H4 (cell line): ENCODE data around the gene POTEF. TPM values are rescaled to one million over a fixed set of nuclear protein-coding genes. Genes with fewer than 3 reads are reported as not detected.
"Not testable (repeated sequence)": the region's sequence is repeated elsewhere in the genome, so short reads cannot be mapped to it uniquely, and the experiment has no call there.

Experiments
- DNase-seq: peaks from one replicate; pipeline ENCODE4 v3.0.0-alpha.2; 2015; ENCODE audit warnings: low spot score
- total RNA-seq: library from RNA; depleted of rRNA; stranded (reverse); fragments of >200 nt; shearing (Covaris generic); gene quantifications from 2 replicates; pipeline ENCODE4 v1.2.3, GENCODE V29; 2014

POTEF gene
- total RNA-seq, 1 experiment from 2014 or later, result 1.9 TPM

DNA sequence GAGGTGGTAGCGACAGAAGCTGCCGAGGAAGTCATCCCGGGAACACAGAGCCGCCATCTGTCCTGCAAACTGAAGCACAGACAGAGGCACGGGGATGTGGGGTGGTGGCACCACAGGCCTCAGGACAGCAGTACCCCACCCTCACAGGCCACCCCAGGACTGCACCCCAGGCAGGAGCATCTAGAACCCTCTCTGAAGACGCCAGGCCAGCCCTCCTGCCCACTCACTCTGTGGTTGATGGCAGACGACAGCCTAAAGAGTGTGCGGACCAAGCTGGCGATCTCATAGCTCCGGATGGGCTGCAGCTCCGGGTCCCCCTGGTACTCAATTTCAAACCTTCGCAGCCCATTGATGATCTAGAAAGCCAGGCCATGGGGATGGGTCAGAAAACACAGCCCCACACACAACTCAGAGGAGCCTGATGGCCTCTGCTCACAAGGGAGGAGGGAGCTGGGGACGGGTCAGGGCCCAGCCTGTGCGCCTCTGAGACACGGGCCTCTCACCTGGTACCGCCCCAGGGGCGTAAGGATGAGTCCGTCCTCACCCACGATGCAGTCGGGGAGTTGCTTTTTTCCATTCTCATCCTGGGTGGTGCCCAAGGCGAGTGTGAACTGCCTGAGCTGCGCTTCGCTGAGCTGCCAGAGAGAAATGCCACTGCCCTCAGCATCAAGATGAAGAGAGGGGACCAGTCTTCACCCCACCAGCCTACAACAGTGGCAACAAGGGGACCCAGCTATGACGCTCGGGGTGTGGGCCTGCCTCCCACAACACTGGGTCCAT lies 24.0 kb upstream of the POTEF start:
- DNase-seq, result no peak

DNA sequence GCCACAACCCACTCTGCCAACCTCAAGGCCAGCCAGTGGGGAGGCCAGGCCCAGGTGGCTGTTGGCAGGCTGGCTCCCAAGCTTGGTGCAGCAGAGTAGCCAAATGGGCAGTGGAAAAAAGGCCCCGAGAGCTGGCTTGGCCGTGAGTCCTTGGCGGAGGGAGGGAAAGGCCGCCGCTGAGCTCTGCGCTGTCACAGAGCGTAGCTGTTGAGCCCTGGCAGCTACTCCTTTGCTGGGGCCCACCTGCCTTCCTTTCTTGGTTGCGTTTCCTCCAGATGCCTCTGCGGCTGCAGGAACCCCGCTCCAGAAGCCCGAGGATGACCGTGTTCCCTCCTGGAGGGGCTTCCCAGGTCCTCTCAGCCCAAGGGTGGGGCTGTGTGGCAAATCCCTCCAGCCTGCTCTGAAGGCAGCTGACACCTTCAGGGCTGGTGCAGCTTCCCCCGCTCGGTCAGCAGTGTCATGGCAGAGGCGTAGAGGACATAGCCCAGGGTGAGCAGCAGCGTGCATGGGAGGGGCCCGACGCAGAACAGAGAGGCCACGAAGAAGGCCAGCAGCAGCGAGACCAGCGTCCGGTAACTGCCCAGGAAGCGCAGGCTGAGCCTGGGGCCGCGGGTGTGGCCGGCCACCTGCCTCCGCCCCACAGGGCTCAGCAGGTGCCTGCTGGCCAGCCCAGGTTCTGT lies 23.3 kb upstream of the POTEF start:
- not testable (repeated sequence) for DNase-seq

DNA sequence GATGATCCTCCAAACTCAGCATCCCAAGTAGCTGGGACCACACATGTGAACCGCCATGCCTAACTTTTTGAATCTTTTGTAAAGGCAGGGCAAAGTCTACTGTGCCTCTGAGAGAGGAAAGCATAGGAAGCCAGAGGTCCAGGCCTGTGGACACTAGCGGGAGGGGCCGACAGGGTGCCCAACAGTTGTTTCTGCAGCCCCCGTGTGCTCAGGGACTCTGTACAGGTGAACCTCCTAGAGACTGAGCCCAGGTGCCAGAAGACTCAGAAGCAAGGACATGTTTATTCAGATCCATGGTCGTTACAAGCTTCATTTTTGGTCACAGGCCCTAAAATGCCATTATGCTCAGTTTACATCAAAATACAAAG lies 22.1 kb upstream of the POTEF start:
- not testable (repeated sequence) for DNase-seq

DNA sequence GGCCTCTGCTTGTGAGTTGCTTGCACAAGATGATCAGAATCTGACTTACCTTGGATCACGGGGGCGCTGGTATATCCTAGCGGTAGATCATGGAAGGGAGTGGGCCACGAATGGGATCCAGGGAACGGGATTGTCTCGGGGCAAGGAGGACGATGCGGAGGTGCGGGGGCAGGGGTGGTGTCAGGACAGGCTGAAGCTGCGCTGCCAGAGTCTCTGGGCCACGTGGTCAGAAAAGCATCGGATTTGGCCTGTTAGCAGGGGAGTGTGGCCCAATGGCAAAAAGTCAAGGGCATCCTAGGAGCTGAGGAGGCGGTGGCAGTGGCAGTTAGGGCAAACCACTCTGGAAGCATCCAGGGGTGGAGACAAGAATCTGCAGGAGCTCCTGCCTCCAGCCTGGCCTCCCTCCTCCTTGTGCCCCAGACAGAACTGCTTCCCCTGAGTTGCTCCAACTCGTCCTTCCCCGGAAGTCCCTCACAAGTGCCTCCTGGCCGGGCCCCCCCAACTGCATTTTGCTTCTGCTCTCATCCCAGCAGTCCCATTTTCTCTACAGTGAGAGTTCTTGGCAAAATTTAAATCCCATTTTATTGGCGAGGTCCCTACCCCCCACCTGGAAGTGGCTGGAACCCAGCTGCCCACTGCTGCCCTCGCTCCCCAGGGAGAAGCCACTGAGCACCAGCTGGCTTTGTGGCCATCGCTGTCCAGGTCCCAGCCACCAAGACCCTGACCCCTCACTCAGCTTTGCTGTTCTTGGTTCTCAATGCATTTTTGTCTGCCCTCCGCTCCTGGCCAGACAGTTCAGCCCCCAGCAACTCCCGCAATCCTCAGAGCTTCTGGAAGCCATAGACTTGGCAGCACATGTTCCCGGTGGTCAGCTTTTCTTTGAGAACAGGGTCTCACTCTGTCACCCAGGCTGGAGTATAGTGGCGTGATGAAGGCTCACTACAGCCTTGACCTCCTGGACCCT lies 21.4 kb upstream of the POTEF start:
- DNase-seq, result no peak

DNA sequence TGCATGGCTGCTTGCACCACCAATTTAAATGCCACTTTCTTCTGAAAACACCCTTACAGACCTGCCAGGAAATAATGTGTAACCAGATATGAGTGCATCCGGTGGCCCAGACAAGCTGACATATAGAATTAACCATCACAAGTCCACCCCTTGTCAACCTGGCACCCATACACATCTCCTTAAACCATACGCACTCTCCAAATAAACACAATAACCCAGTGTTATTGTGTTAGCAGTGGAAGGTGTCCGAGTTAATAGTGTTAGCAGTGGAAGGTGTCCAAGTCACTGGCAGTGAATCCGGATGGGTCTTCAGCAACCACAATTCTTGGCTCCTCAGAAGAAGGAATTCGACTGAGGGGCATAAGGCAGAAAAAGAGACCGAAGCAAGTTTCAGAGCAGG lies 19.5 kb upstream of the POTEF start:
- DNase-seq, result not testable (repeated sequence)

DNA sequence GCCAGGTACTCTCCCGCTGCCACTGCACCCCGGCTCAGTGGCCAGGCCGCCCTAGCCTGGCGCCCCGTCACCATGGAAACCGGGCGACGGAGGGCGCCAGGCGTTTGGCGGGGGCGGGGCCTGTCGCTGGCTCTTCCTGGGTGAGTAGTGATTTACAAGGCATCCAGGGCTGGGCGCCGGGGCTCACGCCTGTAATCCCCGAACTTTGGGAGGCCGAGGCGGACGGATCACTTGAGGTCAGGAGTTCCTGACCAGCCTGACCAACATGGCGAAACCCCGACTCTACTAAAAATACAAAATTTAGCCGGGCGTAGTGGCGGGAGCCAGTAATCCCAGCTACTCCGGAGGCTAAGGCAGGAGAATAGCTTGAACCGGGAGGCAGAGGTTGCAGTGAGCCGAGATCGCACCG lies 16.0 kb upstream of the POTEF start, which contains the start of gene CCDC74B:
CCDC74B (minus strand) TSS at position 107 of the 409 bp plus-strand sequence. CDS start 116 bp downstream, outside the sequence.
- DNase-seq, result not testable (repeated sequence)

DNA sequence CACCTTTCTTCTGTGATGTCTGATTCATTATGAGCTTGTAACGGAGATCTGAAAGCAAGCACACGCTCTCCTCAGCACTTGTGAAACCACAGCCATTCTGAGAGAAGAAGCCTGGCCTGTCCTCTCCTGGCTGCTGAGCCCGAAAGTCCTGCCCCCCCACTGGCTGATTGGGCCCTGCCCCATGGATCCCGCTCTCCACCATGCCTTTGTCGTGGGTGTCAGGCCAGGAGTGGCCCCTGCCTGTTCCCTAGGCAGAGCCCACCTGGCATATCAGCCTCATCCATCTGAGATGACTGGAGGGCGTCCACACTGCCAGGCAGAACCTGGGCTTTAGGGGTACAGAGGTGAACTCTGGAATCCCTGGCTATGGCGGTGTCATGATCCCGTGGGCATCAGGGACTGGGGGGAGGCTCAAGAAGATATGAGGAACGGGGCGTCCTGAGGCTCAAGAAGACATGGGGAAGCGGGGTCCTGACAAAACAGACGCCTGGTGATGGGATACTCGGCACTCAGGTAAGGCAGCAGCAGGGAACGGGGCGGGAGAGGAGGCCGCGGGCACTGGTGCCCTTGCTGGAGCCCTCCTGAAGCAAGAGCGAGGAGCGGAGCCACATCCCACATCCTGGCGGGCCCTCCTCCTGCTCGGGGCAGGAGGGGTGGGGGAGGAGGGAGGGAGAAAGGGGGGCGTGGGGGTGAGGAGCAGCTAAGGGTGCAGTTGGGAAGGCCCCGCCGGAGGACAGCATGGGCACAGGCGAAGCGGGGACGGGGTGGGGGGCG lies 14.4 kb upstream of the POTEF start:
- DNase-seq, result not testable (repeated sequence)

DNA sequence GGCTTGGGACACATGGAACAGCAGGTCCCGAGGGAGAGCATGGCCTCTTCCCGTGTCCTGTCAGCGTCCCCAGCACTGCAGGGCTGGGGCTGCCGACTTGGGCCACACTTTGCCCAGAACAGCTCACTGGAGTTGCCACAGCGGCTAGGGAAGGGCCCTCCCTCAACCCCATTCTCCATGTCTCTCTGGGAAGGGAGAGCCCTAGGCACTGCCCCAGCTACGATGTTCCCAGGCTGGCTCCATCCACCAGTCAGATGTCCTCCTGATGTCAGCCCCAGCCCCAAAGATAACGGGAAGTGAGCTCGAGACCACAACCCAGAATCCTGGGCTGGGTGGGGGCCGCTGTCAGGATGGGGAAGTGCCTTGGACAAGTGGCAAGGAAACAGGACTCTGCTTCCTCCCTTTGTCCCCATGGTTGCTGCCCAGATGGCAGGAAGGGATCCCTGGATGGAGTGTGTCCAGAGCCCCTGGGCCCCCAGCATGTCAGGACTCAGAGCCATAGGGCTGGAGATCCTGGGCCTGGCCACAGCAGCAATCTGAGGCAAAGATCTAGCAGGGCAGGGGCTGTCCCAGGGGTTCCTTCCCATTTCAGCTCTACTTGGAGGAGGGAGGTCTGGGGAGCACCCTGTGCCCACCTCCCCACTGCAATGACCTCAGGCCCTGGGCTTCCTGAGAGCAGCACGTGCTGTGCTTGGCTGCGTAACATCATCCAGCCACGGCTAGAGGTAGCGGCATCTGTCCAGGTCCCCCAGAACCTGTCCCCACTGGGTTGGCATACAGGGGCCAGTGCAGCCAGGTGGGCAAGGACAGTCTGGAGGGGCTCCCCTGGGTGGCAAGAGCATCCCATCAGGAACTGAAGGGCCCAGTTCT lies 13.6 kb upstream of the POTEF start:
- DNase-seq, result not testable (repeated sequence)

DNA sequence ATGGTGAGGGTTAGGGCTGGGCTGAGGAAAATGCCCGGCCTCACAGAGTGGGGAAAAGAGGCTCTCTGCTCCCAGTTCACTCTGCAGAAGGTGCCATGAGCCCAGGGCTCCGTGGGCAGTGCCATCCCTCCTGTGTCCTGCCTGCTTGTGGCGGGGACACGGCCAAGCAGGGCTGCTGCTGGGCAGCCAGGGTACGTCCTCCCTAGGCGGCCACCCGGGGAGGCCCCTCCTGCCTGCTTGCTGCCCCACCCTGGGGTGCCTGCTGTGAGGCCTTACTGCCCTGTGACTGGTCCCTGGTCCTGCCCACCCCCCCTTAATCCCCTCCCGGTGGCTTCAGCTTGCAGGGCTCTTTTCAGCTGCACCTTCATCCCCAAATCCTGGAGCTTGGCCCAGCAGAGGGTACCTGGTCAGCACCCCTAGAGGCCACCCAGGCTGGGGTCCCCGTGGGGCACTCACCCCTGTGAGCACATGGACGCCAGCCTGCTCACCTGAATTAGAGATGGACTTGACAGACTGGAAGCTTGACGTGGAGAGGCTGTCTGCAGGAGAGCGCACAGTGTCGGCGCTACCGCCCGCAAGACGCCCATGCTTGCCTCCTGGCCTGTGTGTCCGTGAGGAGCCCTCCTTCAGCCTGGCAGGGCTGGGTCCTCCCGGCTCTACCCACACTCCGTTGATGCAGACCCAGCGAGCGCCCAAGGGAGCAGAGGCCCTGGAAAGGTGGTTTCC lies 12.8 kb upstream of the POTEF start:
- not testable (repeated sequence) for DNase-seq

DNA sequence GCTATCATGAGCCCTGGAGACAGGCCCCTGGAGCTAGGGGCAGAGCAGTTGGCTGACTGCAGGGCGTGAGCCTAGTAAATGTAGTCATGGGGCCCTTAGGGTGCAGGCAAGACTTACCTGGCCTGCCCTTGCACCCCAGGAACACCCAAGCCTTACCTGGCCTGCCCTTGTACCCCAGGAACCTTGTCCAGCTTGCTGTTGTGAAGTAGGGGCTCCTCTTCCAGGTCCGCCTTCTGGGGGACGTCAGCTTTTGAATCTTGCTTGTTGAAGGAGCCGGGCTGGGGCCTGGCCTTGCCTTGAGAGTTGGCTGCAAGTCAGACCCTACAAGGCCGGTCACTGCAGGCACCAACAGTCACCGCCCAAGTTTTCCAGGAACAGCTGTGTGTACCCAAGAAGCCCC lies 12.0 kb upstream of the POTEF start:
- DNase-seq, result not testable (repeated sequence)

DNA sequence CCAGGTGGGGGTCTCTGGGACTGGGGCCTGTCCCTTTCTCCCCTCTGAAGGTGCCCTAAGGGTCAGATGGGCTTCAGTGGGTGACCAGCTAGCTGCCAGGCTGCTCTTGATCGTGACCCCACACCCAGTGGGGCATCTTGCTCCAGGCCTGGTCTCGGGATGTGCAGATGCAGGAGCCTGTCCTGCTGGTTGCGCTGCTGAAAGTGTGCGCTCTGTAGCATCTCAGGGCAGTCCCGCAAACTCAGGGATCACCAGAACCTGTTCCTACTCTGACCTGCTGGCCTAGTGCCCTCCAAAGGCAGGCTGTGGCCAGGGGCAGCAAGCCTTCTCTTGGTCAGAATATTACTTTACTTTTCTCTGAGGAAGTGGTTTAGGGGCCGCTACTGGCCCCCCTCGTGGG lies 11.5 kb upstream of the POTEF start:
- not testable (repeated sequence) for DNase-seq

DNA sequence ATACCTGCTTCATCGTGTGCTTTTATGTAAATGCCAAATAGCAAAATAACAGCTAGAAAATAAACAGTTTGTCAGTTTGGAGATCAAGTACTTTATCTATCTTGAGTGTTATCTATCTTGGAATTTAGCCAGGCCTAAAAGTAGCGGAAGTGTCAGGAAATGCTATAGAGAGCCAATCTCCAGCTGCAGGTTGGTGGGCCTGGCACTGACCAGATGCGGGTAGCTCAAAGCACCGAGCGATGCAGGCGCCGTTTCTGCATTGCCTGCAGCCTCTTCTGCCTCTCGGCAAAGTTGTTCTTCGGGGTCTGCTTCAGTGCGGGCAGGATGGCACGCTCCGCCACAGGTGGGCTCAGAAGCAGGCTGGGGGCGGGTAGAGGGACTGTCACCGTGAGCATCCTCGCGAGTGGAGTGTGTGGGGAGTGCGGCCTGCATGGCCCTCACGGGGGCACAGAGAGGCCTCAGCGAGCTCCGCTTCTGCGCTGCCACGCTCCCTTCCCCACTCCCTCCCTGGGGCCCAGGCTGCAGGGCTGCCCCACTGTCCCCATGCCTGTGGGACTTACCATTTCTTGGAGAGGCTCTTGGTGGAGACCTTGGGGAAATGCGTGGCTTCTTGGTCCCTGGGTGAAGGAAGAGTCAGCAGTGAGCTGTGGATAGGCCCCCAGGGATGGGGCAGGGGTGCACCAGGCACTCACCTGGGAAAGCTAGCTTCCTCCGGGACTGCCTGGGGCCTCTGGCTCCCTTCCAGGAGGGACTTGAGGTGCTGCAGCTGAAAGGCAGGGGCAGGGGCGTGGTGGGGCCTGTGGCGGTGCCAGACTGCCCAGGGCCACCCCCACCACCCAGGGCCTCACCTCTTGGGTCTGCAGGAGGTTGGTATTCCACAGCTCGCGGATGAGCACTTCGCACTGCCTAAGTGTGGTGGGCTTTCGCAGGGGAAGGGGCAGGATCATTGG lies 10.6 kb upstream of the POTEF start:
- DNase-seq, result not testable (repeated sequence)

DNA sequence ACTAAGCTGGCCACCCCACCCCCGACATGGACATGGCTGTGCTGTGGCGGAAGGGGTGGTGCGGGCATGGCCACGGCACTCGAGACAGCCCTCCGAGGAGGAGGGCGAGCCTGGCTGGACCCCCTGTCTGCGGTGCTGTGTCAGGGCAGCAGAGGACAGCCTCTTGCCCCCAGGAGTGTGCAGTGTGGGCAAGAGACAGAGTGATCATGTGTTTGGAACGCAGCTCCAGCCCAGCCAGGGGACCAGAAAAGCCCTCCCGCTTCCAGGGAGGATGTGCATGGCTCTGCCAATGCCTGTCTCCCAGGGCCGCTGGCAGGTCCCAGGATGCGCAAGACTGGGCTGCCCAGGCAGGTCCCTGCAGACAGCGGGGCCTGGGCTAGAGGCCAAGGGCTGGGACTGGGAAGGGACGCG lies 9.8 kb upstream of the POTEF start:
- not testable (repeated sequence) for DNase-seq

DNA sequence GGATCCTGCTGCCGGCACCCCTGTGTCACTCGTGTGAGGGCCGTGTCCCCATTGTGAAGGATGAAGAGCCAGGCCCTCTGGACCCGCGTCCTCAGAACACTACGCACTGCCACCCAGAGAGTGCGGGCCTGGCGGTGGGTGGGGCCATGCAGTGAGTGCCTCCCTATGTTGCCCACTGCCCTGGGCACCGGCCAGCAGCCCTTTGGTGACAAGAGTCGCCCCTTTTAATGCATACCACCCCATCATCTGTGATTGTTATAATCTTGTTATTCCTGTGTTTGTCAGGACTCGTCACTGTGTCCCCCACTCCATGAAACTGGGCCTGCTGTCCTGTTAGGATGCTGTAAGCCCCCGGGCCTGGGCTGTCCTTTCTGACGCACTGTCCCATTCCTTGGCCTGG lies 9.3 kb upstream of the POTEF start:
- not testable (repeated sequence) for DNase-seq

DNA sequence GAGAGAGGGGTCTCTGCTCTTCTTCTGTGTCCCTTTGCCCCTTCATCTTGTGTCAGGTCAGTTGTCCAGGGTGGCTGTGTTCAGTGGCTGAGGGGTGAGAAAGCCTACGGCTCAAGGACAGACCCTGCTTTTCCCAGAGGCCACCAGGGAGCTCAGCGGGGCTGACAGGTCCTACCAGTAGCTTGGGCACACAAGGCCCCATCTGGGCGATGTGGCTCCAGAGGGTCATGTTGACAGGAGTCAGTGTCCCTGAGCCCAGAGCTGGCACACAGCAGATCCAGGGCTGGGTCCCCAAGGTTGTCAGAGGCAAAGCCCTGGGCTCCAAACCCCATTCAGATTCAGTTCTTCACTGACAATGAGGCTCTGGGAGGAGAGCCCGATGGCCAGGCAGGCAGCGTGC lies 8.1 kb upstream of the POTEF start:
- not testable (repeated sequence) for DNase-seq

DNA sequence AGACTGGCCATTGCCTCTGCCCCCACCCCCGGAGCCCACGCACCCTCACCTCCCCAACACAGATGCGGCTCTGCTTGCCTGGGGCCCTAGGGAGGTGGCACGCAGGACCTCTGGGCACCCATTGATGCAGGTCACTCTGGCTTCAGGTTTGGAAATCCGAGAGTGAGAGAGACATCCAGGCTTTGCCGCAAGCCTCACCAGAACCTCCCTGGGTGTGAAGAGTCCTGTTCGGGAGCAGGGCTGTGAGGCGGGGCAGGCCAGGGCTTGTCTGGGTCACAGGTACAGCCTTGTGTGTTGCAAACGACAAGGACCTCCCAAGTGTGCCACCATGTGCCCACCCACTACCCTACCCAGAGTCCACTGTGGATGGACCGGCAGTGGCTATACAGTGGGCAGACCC lies 7.5 kb upstream of the POTEF start:
- not testable (repeated sequence) for DNase-seq

DNA sequence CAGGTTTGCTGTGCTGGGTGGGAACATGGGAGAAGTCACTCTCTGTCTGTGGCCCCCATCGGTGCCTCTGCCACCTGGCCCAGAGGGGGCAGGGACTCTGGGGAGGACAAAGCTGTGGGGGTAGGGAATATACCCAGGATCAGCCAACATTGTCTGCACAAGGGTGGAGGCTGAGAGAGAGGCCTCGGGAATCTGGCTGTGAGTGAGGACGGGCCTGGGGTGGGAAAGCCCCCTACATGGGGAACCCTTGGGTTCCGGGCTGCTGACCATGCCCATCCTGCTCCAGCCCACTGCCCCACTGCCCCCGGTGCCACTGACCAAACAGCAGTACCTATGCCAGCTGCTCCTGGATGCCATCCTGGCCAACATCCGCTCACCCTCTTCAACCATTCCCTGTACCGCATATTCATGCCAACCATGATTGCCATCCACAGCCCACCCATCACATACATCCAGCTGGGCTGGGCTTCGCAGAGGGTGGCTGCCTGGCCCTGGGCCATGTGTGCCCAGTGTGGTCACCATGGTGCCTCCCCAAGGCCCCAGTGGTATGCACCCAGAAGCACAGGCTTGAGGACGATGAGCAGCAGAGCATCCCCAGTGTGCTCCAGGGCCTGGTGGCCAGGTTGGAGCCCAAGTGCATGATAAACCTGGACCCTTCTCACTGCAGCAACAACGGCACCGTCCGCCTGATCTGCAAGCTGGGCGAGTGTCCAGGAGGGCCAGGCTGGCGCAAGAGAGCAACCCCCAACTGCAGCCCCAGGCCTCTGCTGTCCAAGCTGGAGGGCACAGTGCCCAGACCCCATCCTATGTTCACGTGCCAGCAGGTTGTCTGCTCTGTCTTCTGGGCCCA lies 6.9 kb upstream of the POTEF start:
- DNase-seq, result no peak
